Mesendoderm (in vitro differentiated cells): ENCODE measurements around the gene CROCC.
"Not testable (repeated sequence)": the region's sequence is repeated elsewhere in the genome, so short reads cannot be mapped to it uniquely, and the experiment has no call there.

Source experiments
- DNase-seq: peaks from one replicate; pipeline ENCODE4 v3.0.0; 2013
- H2AK5ac ChIP-seq: 2 replicates; pipeline ENCODE4 v1.6.1; 2013; ENCODE audit warnings: low read length, inconsistent platforms
- H2BK120ac ChIP-seq: 2 replicates; pipeline ENCODE4 v1.6.1; 2013; ENCODE audit warnings: low read depth, mild to moderate bottlenecking, low read length, moderate library complexity, mixed read lengths
- H2BK15ac ChIP-seq: replicated peaks from 2 replicates; pipeline ENCODE4 v1.6.1; 2013; ENCODE audit warnings: low read depth, mild to moderate bottlenecking, moderate library complexity
- H2BK5ac ChIP-seq: 2 replicates; pipeline ENCODE4 v1.6.1; 2013; ENCODE audit warnings: low read length, inconsistent platforms
- H3K18ac ChIP-seq: 2 replicates; pipeline ENCODE4 v1.6.1; 2013; ENCODE audit warnings: mild to moderate bottlenecking, low read length, mixed read lengths
- H3K23ac ChIP-seq: one replicate; pipeline ENCODE4 v1.6.1; 2013; ENCODE audit warnings: low read length
- H3K27ac ChIP-seq: 2 replicates; pipeline ENCODE4 v1.5.1; 2013; ENCODE audit warnings: low read depth, mild to moderate bottlenecking, inconsistent platforms, low read length, moderate library complexity
- H3K27me3 ChIP-seq: 2 replicates; pipeline ENCODE4 v1.6.1; 2013; ENCODE audit warnings: low read length, control low read depth, mild to moderate bottlenecking, inconsistent platforms; ENCODE audit not compliant: insufficient read depth, poor library complexity
- H3K36me3 ChIP-seq: 2 replicates; pipeline ENCODE4 v1.6.1; 2013; ENCODE audit warnings: low read length, inconsistent platforms; ENCODE audit not compliant: control insufficient read depth, insufficient read depth
- H3K4ac ChIP-seq: one replicate; pipeline ENCODE4 v1.6.1; 2013; ENCODE audit warnings: low read depth, mild to moderate bottlenecking, low read length, moderate library complexity
- H3K4me1 ChIP-seq: 2 replicates; pipeline ENCODE4 v1.6.1; 2013; ENCODE audit warnings: low read depth, low read length, inconsistent platforms; ENCODE audit not compliant: control insufficient read depth
- H3K4me2 ChIP-seq: 2 replicates; pipeline ENCODE4 v1.6.1; 2013; ENCODE audit warnings: low read length
- H3K4me3 ChIP-seq: 2 replicates; pipeline ENCODE4 v1.5.1; 2013; ENCODE audit warnings: mild to moderate bottlenecking, low read length
- H3K56ac ChIP-seq: one replicate; pipeline ENCODE4 v1.6.1; 2013; ENCODE audit warnings: low read length
- H3K79me1 ChIP-seq: 2 replicates; pipeline ENCODE4 v1.6.1; 2013; ENCODE audit warnings: low read length, inconsistent platforms
- H3K79me2 ChIP-seq: 2 replicates; pipeline ENCODE4 v1.6.1; 2013; ENCODE audit warnings: mild to moderate bottlenecking, low read length; ENCODE audit not compliant: control insufficient read depth, insufficient read depth
- H3K9ac ChIP-seq: 2 replicates; pipeline ENCODE4 v1.6.1; 2013; ENCODE audit warnings: low read length, inconsistent platforms
- H4K5ac ChIP-seq: one replicate; pipeline ENCODE4 v1.6.1; 2013; ENCODE audit warnings: low read length
- H4K8ac ChIP-seq: one replicate; pipeline ENCODE4 v1.6.1; 2013; ENCODE audit warnings: low read depth, mild to moderate bottlenecking, control low read depth, low read length, moderate library complexity
- WGBS: extraction: QIAGEN DNeasy Blood & Tissue Kit; methylation state at CpG from one replicate; pipeline ENCODE4 v1.1.7; 2013; ENCODE audit warnings: low lambda C conversion rate, missing lambda C conversion rate; ENCODE audit not compliant: insufficient coverage; ENCODE audit errors: extremely low coverage; 5-methylcytosine and 5-hydroxymethylcytosine counted together

Gene CROCC

DNA sequence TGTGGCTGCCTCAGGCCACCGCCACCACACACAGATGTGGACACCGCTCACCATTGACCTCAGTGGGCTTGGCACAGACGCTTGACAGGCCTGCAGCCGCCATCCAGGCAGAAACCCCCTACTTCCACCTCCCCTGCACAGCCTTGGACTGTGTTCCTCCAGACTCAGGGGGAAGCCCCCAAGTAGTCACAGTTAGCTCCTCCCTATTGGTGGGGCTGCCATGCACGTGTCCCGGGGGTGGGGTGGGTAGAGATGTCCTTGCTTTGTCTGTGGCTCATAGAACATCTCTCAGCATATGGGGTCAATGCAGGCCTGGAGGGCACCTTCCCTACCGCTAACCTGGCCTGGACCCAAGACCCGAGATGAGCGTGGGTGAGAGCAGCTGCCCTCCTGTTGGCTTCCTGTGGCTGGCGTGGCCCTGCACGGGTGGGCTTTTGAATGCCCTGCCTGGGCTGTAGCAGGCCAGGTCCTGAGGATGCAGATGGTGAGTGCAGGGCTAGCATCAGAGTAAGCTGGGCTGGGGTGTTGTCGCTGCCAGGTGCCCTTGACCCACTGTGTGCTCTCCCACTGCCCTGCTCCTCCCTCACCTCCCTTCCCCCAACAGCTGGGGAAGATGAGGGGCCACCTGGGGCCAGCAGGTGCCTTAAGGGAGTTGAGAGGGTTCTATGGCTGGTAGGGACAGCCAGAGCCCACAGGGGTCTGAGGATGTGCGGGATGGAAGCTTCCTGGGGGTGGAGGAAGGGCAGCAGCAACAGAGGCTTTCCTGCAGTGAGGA is 6.2 kb downstream of the CROCC start:
- no peak overlapping the region for H3K4me3 ChIP-seq
- no peaks in the 10 kb centered on the region for H3K79me2 ChIP-seq
- no peaks in the 10 kb centered on the region for H3K79me1 ChIP-seq
- no peak overlapping the region for H3K56ac ChIP-seq
- no peak overlapping the region for H2BK5ac ChIP-seq
- no peak overlapping the region for H3K23ac ChIP-seq
- no peak overlapping the region for H3K9ac ChIP-seq
- H3K36me3 ChIP-seq = no peaks in the 10 kb centered on the region
- no peaks in the 10 kb centered on the region for H3K27me3 ChIP-seq
- H4K8ac ChIP-seq = no peak overlapping the region
- no peak overlapping the region for H2BK120ac ChIP-seq
- H3K4me1 ChIP-seq = no peaks in the 10 kb centered on the region
- H2AK5ac ChIP-seq = no peak overlapping the region
- no CpG with 5 or more reads among the region's 13 CpGs for WGBS
- no peak overlapping the region for H3K4ac ChIP-seq
- H2BK15ac ChIP-seq = no peak overlapping the region
- DNase-seq = no peak
- no peak overlapping the region for H3K27ac ChIP-seq
- no peak overlapping the region for H3K18ac ChIP-seq
- H3K4me2 ChIP-seq = no peak overlapping the region
- H4K5ac ChIP-seq = no peak overlapping the region

DNA sequence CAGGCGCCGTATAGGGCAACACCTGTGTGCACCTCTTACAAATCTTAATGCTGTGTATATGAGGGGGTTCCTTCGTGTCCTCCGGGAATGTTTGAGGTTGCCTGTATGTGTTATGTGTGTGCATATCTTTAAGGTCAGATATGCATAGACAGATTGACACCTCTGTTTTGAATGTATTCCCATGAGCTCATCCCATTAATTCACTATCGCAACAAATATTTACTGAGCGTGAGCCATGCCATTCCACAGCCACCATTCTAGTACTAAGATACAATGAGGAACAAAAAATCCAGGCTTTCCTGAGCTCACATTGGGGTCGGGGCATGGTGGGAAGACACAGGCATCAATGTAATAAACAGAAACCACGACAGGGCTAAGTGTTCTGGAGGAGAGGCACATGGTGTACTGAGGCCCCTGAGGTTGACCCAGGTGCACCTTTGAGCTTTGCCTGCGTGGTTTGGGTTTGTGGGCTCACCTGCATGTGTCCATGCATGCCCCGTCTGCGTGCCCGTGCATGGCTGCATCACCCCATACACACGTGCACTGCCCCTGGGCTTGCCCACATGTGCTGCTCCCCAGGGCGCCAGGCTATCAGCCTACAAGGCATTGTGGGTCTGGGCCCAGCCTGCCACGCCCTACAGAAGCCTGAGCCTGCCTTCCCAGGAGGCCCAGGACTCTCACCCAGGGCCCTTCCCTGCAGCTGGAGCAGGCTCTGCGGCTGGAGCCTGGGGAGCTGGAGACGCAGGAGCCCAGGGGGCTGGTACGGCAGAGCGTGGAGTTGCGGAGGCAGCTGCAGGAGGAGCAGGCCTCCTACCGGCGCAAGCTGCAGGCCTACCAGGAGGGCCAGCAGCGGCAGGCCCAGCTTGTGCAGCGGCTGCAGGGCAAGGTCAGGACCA is 7.7 kb downstream of the CROCC start:
- not testable (repeated sequence) for H4K5ac ChIP-seq, H3K79me2 ChIP-seq, H3K56ac ChIP-seq, H3K4me2 ChIP-seq, DNase-seq, H3K36me3 ChIP-seq, H3K18ac ChIP-seq, H2BK120ac ChIP-seq, H2BK15ac ChIP-seq, H4K8ac ChIP-seq, H3K4me1 ChIP-seq, H3K4ac ChIP-seq, H3K4me3 ChIP-seq, H2AK5ac ChIP-seq, H3K79me1 ChIP-seq, H3K23ac ChIP-seq, H3K27ac ChIP-seq, H3K27me3 ChIP-seq, H3K9ac ChIP-seq, H2BK5ac ChIP-seq
- WGBS = no CpG with 5 or more reads among the region's 24 CpGs

DNA sequence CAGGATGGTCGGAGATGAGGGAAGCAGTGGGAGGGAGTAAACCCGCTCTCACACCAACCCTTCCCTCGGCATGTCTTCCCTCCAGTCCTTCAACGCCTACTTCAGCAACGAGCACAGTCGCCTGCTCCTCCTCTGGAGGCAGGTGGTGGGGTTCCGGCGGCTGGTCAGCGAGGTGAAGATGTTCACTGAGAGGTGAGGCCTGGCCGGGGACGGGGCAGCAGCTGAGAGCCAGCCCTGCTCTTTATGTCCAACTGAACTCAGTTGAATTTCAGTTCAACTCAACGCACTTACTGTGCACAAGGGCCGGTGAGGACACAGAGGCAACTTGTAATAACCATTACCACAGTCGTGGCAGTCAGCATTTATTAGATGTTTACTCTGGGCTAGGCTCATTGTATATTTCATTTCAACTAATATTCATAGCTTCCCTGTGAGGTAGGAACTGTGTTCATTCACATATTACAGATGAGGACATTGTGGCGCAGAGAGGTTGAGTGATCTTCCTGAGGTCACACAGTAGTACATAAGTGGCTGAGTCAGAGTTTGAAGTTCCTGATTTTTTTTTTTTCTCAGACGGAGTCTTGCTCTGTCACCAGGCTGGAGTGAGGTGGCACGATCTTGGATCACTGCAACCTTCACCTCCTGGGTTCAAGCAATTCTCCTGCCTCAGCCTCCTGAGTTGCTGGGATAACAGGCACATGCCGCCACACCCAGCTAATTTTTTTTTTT is 9.6 kb downstream of the CROCC start:
- not testable (repeated sequence) for H2BK5ac ChIP-seq, H3K56ac ChIP-seq, H3K4ac ChIP-seq, H3K27me3 ChIP-seq, H3K9ac ChIP-seq, H3K36me3 ChIP-seq, H3K27ac ChIP-seq, H3K4me3 ChIP-seq, H3K23ac ChIP-seq, H4K8ac ChIP-seq, H3K4me1 ChIP-seq, H2BK120ac ChIP-seq, DNase-seq, H2BK15ac ChIP-seq, H4K5ac ChIP-seq, H2AK5ac ChIP-seq, H3K4me2 ChIP-seq, H3K79me1 ChIP-seq, H3K18ac ChIP-seq, H3K79me2 ChIP-seq
- no CpG with 5 or more reads among the region's 18 CpGs for WGBS

DNA sequence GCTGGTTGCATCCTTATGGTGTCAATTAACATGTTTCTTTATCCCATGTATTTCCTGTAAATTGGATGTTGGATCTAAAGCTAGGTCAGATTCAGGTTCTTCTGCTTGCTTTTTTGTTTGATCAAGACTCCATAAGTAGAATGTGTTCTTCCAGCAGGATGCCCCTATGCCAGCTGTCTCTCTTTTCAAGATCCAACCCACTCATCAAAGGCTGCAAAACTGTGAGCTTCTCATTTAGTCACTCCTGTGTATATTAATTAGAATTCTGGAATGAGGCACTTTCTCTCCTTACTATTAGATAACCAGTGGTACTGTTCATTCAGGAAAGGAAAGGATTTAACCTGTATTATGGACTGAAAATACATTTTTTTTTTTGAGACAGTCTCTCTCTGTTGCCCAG is 12.2 kb downstream of the CROCC start:
- H3K27ac ChIP-seq, H3K79me2 ChIP-seq, H4K5ac ChIP-seq, H3K4me2 ChIP-seq, H2BK120ac ChIP-seq, H2BK15ac ChIP-seq, H3K9ac ChIP-seq, H2AK5ac ChIP-seq, DNase-seq, H3K56ac ChIP-seq, H3K27me3 ChIP-seq, H3K36me3 ChIP-seq, H3K4ac ChIP-seq, H3K18ac ChIP-seq, H3K79me1 ChIP-seq, H3K23ac ChIP-seq, H4K8ac ChIP-seq, H3K4me1 ChIP-seq, H2BK5ac ChIP-seq, H3K4me3 ChIP-seq: not testable (repeated sequence)

DNA sequence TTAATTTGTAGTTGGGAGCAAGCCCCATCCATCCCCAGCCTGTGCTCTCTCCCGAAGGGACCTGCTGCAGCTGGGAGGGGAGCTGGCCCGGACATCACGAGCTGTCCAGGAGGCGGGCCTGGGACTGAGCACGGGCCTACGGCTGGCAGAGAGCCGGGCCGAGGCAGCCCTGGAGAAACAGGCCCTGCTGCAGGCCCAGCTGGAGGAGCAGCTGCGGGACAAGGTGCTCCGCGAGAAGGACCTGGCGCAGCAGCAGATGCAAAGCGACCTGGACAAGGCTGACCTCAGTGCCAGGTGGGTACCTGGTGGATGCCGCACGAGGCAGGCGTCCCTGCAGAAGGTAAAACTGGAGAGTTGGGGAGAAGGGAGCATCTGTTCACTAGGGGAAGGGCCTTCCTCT is 14.8 kb downstream of the CROCC start:
- H4K8ac ChIP-seq, H3K79me1 ChIP-seq, H3K36me3 ChIP-seq, H3K56ac ChIP-seq, H2AK5ac ChIP-seq, H3K4me3 ChIP-seq, H3K27me3 ChIP-seq, DNase-seq, H3K4me2 ChIP-seq, H3K9ac ChIP-seq, H3K4me1 ChIP-seq, H3K27ac ChIP-seq, H3K4ac ChIP-seq, H2BK120ac ChIP-seq, H3K18ac ChIP-seq, H4K5ac ChIP-seq, H2BK5ac ChIP-seq, H3K79me2 ChIP-seq, H2BK15ac ChIP-seq, H3K23ac ChIP-seq: not testable (repeated sequence)
- no CpG with 5 or more reads among the region's 16 CpGs for WGBS
